ENCODE data around the gene PRKCSH.

DNA sequence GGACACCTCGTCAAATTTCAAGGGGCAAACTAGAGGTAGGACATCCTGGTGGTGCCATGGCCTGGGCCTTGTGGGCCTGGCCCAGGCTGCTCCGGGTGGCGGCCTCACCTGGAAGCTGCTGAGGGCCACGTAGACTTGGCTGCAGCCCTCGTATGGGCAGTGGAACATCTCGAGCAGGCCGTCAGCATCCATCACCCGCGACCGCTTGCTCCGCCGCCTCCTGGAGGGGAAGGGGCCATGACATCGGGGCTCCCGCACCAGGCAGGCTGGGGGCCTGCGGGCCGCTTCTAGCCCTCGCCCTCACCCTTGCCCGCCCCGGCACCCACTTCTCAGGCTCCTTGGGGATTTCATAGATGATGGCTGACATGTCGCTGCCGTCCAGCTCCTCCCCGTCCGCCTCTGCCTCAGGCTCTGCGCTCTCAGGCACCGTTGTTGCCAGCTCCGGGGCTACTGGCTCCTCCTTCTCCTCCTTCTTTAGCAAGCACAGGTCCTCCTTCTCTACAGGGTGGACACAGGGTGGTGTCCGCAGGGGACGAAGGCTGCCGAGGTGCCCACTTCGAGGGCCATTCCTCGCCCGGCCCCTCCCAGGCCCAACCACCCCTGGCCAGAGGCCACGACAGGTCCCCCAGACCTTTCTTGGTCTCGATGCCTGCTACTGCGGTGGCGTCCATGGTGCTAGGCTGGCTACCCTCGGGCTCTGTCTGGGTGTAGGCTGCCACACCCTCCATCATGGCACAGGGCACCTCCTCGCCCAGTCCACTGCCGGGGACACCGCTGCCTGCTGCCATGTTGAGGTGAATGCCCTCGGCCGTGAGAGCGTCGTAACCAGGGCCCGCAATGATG is 51.4 kb downstream of the PRKCSH start:
- TF ChIP-seq, protein P1, sequence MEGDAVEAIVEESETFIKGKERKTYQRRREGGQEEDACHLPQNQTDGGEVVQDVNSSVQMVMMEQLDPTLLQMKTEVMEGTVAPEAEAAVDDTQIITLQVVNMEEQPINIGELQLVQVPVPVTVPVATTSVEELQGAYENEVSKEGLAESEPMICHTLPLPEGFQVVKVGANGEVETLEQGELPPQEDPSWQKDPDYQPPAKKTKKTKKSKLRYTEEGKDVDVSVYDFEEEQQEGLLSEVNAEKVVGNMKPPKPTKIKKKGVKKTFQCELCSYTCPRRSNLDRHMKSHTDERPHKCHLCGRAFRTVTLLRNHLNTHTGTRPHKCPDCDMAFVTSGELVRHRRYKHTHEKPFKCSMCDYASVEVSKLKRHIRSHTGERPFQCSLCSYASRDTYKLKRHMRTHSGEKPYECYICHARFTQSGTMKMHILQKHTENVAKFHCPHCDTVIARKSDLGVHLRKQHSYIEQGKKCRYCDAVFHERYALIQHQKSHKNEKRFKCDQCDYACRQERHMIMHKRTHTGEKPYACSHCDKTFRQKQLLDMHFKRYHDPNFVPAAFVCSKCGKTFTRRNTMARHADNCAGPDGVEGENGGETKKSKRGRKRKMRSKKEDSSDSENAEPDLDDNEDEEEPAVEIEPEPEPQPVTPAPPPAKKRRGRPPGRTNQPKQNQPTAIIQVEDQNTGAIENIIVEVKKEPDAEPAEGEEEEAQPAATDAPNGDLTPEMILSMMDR (IDR thresholded peaks at IDR 0.05) = no peak
- no peak for TF ChIP-seq POLR2A (IDR thresholded peaks at IDR 0.05)
